Activated CD4-positive, alpha-beta T cell treated with anti-CD3 and anti-CD28 coated beads, Interleukin-2, amount 50 U/mL, for 24 hours (primary cell): Measurements from ENCODE around the gene TMOD2.
A peak's percentile ranks its signal among the peaks of the same experiment; 100 is the strongest.

ENCODE experiments used
- DNase-seq, 2 donors: peaks; one replicate each; pipeline ENCODE4 v3.0.0-alpha.2; 2020; ENCODE audit warnings: low read depth in 1 of 2, low spot score in 1 of 2

The TMOD2 gene

DNA sequence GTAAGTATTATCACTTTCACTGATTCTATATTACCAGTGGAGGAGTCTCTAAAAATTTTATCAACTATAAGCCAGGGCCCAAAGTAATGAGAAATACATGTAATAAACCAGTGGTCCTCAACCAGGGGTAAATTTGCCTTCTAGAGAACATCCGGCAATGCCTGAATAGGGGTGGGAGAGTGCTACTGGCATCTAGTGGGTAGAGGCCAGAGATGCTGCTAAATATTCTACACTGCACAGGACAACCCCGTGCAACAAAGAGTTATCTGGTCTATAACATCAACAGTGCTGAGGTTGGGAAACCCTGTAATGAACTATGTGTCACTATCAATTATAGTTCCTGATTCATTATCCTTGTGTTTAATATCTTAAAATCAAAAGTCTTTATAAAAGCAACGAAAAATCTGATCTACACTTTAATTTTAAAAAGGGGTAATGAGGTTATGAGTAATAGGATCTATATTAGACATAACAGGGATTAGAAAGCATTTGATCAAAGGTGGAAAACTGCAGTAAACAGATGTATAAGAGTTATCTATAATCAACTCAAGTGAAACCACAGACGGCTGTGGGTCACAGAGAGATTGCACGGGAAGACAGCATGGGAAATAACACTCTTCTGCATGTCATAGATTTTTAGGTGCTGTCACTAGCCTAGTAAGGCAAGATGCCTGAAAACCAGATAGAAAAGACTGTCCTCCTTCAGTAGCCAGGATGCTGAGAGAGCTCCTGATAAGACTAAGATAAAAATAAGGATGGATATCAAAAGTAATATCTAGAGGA is 16.0 kb upstream of the TMOD2 start:
- no peak for DNase-seq

DNA sequence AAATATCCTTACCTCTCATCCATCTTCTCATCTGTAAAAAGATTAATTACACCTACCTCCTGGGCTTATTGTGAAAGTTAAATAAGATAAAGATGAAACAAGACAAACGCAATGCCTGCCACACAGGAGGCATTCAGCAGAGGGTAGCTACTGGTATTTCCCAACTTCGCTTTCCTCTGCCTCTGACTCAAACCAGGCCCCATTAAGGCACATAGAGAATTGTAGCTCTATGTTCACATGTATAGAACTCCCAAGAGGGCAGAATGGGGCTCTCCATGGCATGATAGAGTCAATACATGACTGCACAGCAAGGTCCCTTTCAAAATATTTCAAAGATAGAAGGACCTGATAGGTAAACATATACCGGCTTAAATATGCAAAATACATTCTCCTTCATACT is 15.3 kb upstream of the TMOD2 start:
- no peak for DNase-seq

- DNase-seq, result peak; percentile 41 to 54
Observed at GRCh38 chr15:51736751-51737521, 14.5 kb upstream of the TMOD2 start.

DNA sequence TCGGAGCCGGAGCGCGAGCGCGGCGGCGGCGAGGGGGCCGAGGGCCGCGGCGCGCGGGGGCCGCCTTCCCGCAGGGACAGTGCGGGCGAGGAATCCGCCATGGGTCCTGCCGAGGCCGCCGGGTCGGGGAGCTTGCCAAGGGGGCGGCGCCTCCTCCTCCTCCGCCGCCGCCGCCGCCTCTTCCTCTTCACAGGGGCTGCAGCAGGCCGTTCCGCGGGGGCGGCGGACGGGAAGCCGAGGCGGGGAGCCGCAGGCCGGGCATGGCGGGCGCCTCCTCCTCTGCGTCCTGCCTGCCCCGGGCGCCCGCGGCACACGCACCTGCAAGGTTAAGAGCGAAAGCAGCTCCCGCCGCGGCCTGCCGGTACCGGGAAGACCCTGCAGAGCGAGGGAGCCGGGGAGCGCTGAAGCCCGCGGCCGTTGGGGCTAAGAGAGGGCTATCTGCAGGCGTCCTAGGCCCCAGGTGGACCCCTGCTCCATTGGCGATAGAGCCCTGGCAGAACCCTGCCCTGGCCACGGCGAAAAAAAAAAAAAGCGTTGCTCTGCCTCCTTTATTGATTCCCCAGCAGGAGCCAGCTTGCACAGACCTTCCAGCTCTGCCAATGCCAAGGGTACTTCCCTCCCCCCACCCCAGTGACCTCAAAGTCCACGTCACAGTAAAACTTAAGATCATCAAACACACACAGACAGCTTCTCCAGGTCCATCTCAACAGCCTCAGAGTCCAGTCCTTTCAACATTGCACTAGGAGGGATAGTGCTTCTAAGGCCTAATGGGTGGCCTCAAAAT is 13.7 kb upstream of the TMOD2 start, which contains the start of gene LYSMD2:
Gene LYSMD2 (minus strand): TSS at position 134 of the 784 bp plus-strand sequence. CDS start 33 bp downstream, at position 101.
- DNase-seq, result peak in 1 of 2 donors; percentile 36

- no peak for DNase-seq
Observed at GRCh38 chr15:51738553-51738952, 12.8 kb upstream of the TMOD2 start.

DNA sequence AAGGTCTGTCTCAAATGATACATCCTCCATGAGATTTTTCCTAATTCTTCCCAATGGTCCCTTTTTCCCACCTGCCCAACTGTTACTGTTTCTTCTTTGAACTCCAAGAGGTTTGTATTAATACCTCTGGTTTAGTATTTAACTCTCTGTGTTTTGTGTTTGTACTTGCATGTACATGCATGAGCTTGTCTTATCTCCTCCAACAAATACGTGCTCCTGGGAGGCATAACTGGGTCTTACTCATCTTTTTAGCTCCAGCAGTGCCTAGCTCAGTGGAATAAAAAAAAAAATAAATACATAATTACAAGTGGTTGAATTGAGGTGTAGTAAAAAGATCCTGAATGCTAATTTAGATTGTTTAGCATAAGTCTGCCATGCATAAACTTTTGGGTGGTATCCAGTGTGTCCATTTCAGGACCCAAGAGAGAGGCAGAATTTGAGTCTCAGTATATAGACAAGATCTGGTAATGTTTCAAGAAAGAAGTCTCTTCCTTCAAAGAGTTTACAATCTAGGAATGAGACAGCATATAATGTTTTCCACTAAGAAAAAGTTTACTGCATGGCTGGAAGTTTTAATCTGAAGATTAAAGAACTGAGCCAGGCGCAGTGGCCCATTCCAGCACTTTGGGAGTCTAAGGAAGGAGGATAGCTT is 12.2 kb upstream of the TMOD2 start:
- DNase-seq, result no peak

DNA sequence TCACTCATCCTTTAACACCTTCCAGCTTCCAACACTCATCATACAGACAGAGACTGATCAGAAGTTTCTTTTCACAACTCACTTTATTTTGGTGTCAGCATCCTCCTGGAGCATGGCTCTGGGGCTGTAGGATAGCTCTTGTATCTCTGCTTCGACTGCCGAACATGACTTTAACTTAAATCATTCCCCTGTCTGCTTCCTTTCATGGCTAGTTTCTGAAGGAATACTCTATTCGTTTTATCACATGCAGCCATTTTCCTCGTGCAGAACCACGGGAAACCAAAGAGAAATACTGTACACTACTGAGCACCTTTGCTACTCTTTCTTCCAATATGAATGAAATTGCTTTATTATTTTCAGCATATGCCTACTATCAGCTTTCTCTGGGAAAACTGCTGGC is 2.1 kb upstream of the TMOD2 start:
- no peak for DNase-seq

DNA sequence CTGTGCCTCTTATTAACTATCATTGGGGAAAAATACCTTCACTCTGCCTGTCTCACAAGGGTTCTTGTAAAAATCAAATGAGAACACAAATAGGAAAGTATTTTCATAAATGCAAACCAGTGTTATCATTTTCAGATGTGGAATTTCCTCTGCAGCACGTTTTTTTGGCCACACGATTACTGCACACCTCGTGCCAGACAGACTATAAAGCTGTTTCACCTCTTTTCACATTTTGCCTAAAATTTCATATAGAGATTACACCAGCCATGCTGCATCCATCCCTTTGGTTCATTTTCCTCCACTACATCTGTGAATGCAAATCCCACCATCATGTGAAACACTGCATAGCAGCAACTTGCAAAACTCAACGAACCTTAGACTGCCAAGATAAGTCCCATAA is 1.2 kb upstream of the TMOD2 start:
- no peak for DNase-seq

DNA sequence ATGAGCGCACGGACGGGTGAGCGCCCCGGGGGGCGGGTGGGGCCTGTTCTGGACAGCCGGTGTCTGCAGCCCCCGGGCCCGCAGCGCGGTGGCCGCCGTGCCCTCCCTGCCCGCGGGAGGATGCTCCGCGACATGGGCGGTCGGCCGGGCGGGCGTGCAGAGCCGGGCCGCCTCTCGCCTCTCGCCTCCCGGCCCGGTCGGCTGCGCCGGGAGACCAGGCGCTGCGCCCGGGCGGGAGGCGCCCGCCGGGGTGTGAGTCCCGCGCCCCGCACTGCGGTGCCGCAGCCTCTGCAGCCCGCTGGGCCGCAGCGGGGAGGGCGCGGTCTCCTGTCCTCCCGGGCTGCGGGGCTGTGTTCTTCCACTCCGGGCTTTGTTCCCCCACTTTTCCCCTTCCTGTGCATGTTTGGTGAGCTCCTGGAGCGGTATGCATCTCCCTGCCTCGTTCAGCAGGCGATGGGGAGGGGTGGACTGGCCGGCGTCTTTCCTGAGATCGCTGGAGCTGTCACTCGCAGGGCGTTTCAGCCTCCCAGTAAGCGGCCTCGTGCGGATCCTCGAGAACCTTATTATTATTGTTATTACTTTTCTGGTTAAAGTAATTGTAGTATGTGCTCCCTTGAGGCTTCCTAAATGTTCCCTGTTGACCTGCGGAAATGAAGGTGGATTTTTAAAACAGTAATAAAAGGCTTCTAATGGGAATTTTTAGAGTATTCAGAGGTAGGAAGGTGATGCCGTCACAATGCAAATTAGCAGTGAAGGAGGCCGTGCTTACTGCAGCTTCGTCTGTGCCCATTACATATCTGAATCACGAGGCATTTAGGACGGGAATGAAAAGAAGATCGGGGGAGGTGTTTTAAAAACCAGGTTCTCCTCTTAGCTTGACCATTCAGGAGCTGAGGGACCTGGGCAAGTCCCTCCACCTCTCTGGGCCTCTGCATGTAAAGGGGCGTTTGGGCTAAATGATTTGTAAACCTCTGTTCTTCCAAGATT is 593 bp downstream of the TMOD2 start:
- DNase-seq, result no peak

GRCh38 chr15:51752888-51753287 is 1.5 kb downstream of the TMOD2 start:
- DNase-seq, result no peak

- no peak for DNase-seq
Observed at GRCh38 chr15:51754267-51754666, 2.9 kb downstream of the TMOD2 start.

DNA sequence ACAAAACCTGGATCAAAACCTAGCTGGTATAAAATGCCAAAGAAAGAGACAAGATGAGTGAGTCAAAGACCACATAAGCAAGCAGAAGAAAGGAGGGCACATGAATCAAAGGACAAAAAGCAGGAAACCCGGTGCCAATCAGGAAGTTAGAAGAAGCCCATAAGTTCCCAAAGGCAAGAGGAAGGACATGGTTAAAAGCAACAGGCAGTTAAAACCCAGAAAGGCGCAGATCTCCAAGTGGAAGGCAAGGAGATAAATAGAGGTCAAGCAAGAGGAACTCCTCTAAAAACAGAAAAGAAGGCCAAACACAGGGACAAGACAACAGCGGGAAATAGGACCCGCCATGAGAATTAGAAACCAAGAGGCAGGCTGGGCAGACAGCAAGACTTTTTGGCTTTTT is 4.4 kb downstream of the TMOD2 start:
- DNase-seq, result no peak

DNA sequence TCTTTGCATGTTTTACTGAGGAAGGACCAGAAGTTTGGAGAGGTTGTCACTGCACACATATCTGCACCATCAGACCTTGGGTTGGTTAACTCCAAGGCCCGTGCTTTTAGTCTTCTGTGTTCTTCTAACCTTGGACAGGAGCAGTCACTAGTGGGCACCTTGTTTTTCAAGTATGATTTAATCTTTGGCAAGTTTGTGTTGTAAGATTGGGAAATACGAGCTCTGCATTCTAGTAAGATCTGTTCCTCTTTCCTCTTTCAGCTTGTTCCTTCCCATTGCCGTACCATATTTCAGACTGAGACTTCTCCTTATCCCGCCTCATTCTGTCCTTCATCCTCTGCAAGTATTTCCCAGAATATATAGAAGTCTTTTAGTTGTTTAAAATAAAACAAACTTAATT is 5.1 kb downstream of the TMOD2 start:
- DNase-seq, result no peak

- DNase-seq, result no peak
Observed at GRCh38 chr15:51757450-51757849, 6.1 kb downstream of the TMOD2 start.

GRCh38 chr15:51758645-51759044 is 7.2 kb downstream of the TMOD2 start:
- no peak for DNase-seq

GRCh38 chr15:51759557-51760070 is 8.2 kb downstream of the TMOD2 start:
- DNase-seq, result no peak

DNA sequence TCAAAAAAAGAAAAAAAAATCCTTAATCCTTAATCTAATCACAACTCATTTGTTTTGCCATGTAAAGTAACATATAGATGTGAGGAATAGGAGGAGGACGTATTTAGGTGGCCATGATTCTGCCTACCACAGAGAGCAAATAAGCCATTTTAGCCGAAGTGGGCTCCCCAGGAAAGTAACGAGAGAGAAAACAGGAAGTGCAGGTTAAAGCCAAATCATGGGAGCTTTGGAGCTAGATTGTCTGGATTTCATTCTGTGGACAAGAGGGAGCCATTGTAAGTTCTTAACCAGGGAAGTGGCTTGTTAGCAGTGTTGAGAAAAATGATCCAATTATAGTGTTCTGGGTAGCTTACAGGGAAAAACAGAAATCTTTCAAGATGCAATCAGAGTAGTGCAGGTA is 9.4 kb downstream of the TMOD2 start:
- no peak for DNase-seq

DNA sequence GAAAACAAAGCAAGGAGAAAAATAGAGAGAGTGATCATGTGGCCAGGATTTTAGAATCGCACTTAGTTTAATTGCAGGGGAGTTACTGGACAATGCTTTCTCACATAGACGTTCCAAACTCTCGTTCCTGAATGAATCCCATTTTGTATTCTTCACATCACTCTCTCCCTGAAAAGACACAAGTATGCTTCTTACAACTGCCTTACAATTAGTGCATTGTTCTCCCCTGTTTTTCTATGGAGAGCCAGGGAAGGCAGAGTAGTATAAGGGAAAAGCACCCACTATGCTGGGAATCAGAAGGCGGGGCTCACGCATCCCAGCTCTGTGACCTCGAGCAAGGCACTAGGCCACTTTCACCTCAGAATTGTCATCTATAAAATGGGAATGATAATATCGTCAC is 14.4 kb downstream of the TMOD2 start:
- no peak for DNase-seq

- no peak for DNase-seq
Observed at GRCh38 chr15:51766341-51766740, 14.9 kb downstream of the TMOD2 start.

DNA sequence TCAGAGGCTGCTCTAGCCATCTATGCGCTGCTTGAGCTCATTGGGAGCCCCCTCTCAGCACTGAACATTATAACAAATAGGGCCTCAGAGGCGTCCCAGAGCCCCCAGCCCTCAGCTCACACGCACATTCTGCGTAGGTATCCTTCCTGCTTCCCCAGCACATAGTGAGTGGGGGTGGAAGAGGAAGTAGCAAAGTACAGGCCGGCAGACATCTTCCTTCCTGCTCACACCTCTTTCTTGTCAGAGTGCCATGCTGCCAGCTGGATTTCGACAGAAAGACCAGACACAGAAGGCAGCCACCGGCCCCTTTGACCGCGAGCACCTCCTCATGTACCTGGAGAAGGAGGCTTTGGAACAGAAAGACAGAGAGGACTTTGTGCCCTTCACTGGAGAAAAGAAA is 16.6 kb downstream of the TMOD2 start:
- DNase-seq, result no peak
